ENCODE measurements around the gene GMPS. TPM values are rescaled to one million over a fixed set of nuclear protein-coding genes. Genes with fewer than 3 reads are reported as not detected.

Gene GMPS
- polyA plus RNA-seq, 6 donors from 2014 or later, result 50.7 to 66.2 (median 57.0) TPM

DNA sequence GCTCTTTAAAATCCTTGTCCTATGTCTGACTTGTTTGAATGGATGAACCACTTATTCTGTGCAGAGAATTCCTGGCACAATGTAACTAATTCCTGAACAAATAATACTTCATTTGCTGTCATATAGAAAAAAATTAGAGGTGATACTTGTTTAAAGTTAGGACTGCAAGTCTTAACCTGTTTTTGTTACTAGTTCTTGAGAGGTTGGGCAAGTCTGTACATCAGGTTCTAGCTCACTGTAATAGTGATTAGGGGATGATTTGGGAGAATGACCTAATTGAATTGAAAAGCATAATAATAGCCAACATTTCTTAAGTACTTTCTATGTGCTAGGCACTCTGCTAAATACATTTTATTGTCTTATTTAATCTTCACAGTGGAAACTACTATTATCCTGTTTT lies 49.3 kb downstream of the GMPS start:
- no peaks in the 10 kb centered on the region for H3K4me1 Mint-ChIP-seq
- H3K9me3 Mint-ChIP-seq, result peaks cover 0 to 1% (median 0%) of the 10 kb centered on the region in 7 donors
- no peak overlapping the region for H3K4me3 Mint-ChIP-seq
- no peaks in the 10 kb centered on the region for H3K27me3 Mint-ChIP-seq
- H3K36me3 Mint-ChIP-seq, result peaks cover 25 to 38% of the 10 kb centered on the region in 2 donors
- DNase-seq, result no peak
- H3K27ac Mint-ChIP-seq, result no peak overlapping the region
- no peak for ATAC-seq (ENCODE audit: low read depth in 2 of 2)

GRCh38 chr3:155921486-155921885 lies 51.0 kb downstream of the GMPS start:
- Mint-ChIP-seq H3K4me3 (no peak overlapping the region), H3K27ac (no peak overlapping the region), H3K4me1 (no peaks in the 10 kb centered on the region), H3K27me3 (no peaks in the 10 kb centered on the region), H3K36me3 (peaks cover 17 to 37% of the 10 kb centered on the region in 2 donors), H3K9me3 (peaks cover 0 to 1% (median 0%) of the 10 kb centered on the region in 7 donors)
- DNase-seq (no peak), ATAC-seq (ENCODE audit: low read depth in 2 of 2) (no peak)

DNA sequence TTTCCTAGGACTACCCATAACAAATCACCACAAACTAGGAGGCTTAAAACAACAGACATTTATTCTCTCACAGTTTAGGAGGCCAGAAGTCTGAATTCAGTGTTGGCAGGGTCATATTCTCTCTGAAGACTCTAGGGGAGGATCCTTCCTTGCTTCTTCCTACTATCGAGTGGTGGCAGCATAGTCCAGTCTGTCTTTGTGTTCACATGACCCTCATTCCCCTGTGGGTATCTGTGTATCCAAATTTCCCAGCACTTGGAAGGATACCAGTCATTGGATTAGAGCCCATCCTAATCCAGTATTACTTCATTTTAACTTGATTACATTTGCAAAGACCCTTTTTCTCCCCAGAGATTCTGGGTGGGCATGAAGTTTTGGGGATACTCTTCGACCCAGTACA lies 63.8 kb downstream of the GMPS start:
- DNase-seq (no peak), ATAC-seq (ENCODE audit: low read depth in 2 of 2) (no peak)
- no peaks in the 10 kb centered on the region for H3K4me1 Mint-ChIP-seq
- H3K27ac Mint-ChIP-seq, result no peak overlapping the region
- no peaks in the 10 kb centered on the region for H3K27me3 Mint-ChIP-seq
- H3K36me3 Mint-ChIP-seq, result peaks cover 24 to 41% of the 10 kb centered on the region in 2 donors
- H3K9me3 Mint-ChIP-seq, result no peaks in the 10 kb centered on the region
- H3K4me3 Mint-ChIP-seq, result peak overlapping the region in 1 of 8 donors; percentile 72

- H3K4me3 Mint-ChIP-seq, result no peak overlapping the region
- DNase-seq (no peak), ATAC-seq (ENCODE audit: low read depth in 2 of 2) (no peak)
- H3K9me3 Mint-ChIP-seq, result no peaks in the 10 kb centered on the region
- H3K4me1 Mint-ChIP-seq, result no peaks in the 10 kb centered on the region
- no peaks in the 10 kb centered on the region for H3K27me3 Mint-ChIP-seq
- peaks cover 24 to 37% of the 10 kb centered on the region in 2 donors for H3K36me3 Mint-ChIP-seq
- H3K27ac Mint-ChIP-seq, result peak overlapping the region in 1 of 6 donors; percentile 28
Measured at GRCh38 chr3:155938409-155938808, 68.0 kb downstream of the GMPS start.

- Mint-ChIP-seq H3K27ac (peak overlapping the region in 1 of 6 donors; percentile 13), H3K4me1 (no peaks in the 10 kb centered on the region), H3K4me3 (no peak overlapping the region), H3K36me3 (peaks cover 9 to 28% of the 10 kb centered on the region in 2 donors), H3K27me3 (no peaks in the 10 kb centered on the region), H3K9me3 (no peaks in the 10 kb centered on the region)
- ATAC-seq (ENCODE audit: low read depth in 2 of 2), result no peak
- no peak for DNase-seq
Measured at GRCh38 chr3:155941354-155941753, 70.9 kb downstream of the GMPS start.

DNA sequence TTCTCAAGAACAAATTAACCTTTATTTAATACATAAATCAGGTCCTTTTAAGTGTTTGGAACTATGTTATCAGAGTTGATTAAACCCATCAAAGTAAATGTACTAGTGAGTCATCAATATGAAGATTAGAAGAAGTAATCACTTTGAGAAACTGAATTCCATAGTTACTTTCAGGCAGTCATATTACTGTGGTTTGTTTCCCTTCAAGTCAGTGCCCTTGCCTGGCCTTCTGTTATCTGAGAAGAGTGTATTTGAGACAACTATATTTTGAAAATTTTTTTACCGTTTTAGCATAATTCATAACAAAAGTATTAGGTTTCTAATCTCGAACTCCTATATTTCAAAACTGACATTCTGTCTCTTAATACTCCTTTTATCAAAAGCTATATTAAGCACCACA lies 73.6 kb downstream of the GMPS start:
- Mint-ChIP-seq H3K36me3 (peaks cover 0 to 10% of the 10 kb centered on the region in 2 donors), H3K27ac (no peak overlapping the region), H3K9me3 (no peaks in the 10 kb centered on the region), H3K4me1 (no peaks in the 10 kb centered on the region), H3K4me3 (no peak overlapping the region), H3K27me3 (no peaks in the 10 kb centered on the region)
- no peak for ATAC-seq (ENCODE audit: low read depth in 2 of 2)
- DNase-seq, result no peak

- DNase-seq, result no peak
- no peak for ATAC-seq (ENCODE audit: low read depth in 2 of 2)
- Mint-ChIP-seq H3K36me3 (no peaks in the 10 kb centered on the region), H3K9me3 (no peaks in the 10 kb centered on the region), H3K27ac (no peak overlapping the region), H3K4me3 (no peak overlapping the region), H3K4me1 (no peaks in the 10 kb centered on the region), H3K27me3 (no peaks in the 10 kb centered on the region)
Measured at GRCh38 chr3:155946178-155946577, 75.7 kb downstream of the GMPS start.

GRCh38 chr3:155948476-155948875 lies 78.0 kb downstream of the GMPS start:
- Mint-ChIP-seq H3K36me3 (no peaks in the 10 kb centered on the region), H3K4me1 (no peaks in the 10 kb centered on the region), H3K9me3 (peaks cover 0 to 3% (median 0%) of the 10 kb centered on the region in 7 donors), H3K4me3 (no peak overlapping the region), H3K27ac (no peak overlapping the region), H3K27me3 (no peaks in the 10 kb centered on the region)
- DNase-seq, result no peak
- no peak for ATAC-seq (ENCODE audit: low read depth in 2 of 2)

GRCh38 chr3:155949453-155950217 lies 79.2 kb downstream of the GMPS start:
- no peak overlapping the region for H3K4me3 Mint-ChIP-seq
- H3K27me3 Mint-ChIP-seq, result no peaks in the 10 kb centered on the region
- no peaks in the 10 kb centered on the region for H3K4me1 Mint-ChIP-seq
- H3K9me3 Mint-ChIP-seq, result peaks cover 0 to 3% (median 0%) of the 10 kb centered on the region in 7 donors
- H3K36me3 Mint-ChIP-seq, result no peaks in the 10 kb centered on the region
- peak overlapping the region in 2 of 6 donors; percentile 12 to 34 for H3K27ac Mint-ChIP-seq
- ATAC-seq (ENCODE audit: low read depth in 2 of 2) (no peak), DNase-seq (no peak)

GRCh38 chr3:155956508-155957411 lies 86.3 kb downstream of the GMPS start:
- Mint-ChIP-seq H3K9me3 (peaks cover 0 to 8% (median 0%) of the 10 kb centered on the region in 7 donors), H3K27me3 (no peaks in the 10 kb centered on the region), H3K36me3 (no peaks in the 10 kb centered on the region), H3K4me1 (no peaks in the 10 kb centered on the region), H3K27ac (peak overlapping the region in 1 of 6 donors; percentile 32), H3K4me3 (no peak overlapping the region)
- no peak for DNase-seq
- no peak for ATAC-seq (ENCODE audit: low read depth in 2 of 2)

- Mint-ChIP-seq H3K4me1 (no peaks in the 10 kb centered on the region), H3K36me3 (peaks cover 0 to 2% of the 10 kb centered on the region in 2 donors), H3K27ac (peak overlapping the region in 1 of 6 donors; percentile 32), H3K4me3 (no peak overlapping the region), H3K27me3 (no peaks in the 10 kb centered on the region), H3K9me3 (peaks cover 0 to 8% (median 3%) of the 10 kb centered on the region in 7 donors)
- no peak for DNase-seq
- no peak for ATAC-seq (ENCODE audit: low read depth in 2 of 2)
Measured at GRCh38 chr3:155957412-155957880, 87.0 kb downstream of the GMPS start.

DNA sequence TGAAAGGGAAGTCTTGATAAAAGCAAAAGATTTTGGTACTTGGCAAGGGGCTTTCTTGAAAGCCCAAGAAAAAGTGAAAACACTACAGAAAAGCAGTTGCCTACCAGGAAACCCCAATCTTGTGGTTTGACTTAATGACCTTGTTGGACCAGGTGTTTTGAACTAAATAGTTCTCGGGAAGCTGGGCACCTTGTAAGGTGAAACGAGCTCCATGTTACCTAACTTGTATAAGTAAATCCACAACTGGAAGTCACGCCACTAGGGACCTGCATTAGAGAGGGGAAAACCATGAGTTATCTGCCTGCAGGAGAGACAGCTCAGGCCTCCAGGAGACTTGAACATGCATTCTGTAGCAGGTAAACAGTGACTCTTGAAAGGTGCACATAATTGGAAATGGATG lies 88.2 kb downstream of the GMPS start:
- no peak overlapping the region for H3K4me3 Mint-ChIP-seq
- no peak for DNase-seq
- no peaks in the 10 kb centered on the region for H3K4me1 Mint-ChIP-seq
- H3K27me3 Mint-ChIP-seq, result no peaks in the 10 kb centered on the region
- ATAC-seq (ENCODE audit: low read depth in 2 of 2), result no peak
- H3K36me3 Mint-ChIP-seq, result peaks cover 0 to 5% of the 10 kb centered on the region in 2 donors
- H3K27ac Mint-ChIP-seq, result no peak overlapping the region
- H3K9me3 Mint-ChIP-seq, result peaks cover 0 to 6% (median 3%) of the 10 kb centered on the region in 7 donors

DNA sequence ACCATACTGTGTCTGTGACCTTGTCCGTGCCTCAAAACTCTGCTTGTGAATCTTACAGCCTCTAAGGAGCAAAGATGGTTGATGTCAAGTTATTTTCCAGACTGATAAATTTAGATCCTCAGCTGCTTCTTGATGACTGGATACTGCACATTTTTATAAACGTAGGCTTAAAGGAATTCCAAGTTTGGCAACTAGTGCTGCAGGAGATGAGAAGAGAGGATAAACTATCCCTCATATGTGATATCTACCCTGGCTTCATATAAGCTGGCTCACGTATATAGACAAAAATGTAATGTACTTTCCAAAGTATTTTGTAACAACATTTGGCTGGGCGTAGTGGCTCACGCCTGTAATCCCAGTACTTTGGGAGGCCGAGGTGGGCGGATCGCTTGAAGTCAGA lies 89.6 kb downstream of the GMPS start:
- Mint-ChIP-seq H3K27ac (no peak overlapping the region), H3K9me3 (peaks cover 0 to 6% (median 3%) of the 10 kb centered on the region in 7 donors), H3K4me1 (no peaks in the 10 kb centered on the region), H3K36me3 (peaks cover 0 to 5% of the 10 kb centered on the region in 2 donors), H3K4me3 (no peak overlapping the region), H3K27me3 (no peaks in the 10 kb centered on the region)
- no peak for ATAC-seq (ENCODE audit: low read depth in 2 of 2)
- DNase-seq, result no peak

All from naive B cell (primary cell).